Measurements from ENCODE around the gene TLCD2.

- TF ChIP-seq MLX (CRISPR knock-in tag; IDR thresholded peaks at IDR 0.05) (no peak), ZNF416 (CRISPR knock-in tag; IDR thresholded peaks at IDR 0.05) (no peak), AFF4 (CRISPR knock-in tag; IDR thresholded peaks at IDR 0.05; ENCODE audit: borderline replicate concordance) (no peak), ATF3 (CRISPR knock-in tag; conservative IDR thresholded peaks at IDR 0.05) (no peak), ETV6 (CRISPR knock-in tag; IDR thresholded peaks at IDR 0.05) (no peak), STAT6 (CRISPR knock-in tag; conservative IDR thresholded peaks at IDR 0.05; ENCODE audit: low read depth) (no peak), CTCF (IDR thresholded peaks at IDR 0.05) (no peak), TCF7 (CRISPR knock-in tag; IDR thresholded peaks at IDR 0.05; ENCODE audit: low read depth) (no peak), USF2 (CRISPR knock-in tag; IDR thresholded peaks at IDR 0.05) (no peak), NFE2L1 (CRISPR knock-in tag; IDR thresholded peaks at IDR 0.05) (no peak)
Observed at GRCh38 chr17:1758807-1759206, 48.6 kb upstream of the TLCD2 start.

Measured in WTC11 (cell line).